GM06990 (cell line): ENCODE measurements around the gene SLC2A4.

Source experiments
- DNase-seq: peaks from one replicate; pipeline ENCODE4 v3.0.0-alpha.2; 2011; ENCODE audit not compliant: insufficient read length; ENCODE audit errors: extremely low read depth
- H3K27me3 ChIP-seq: replicated peaks from 2 replicates; pipeline ENCODE4 v1.6.0; 2011; ENCODE audit warnings: low read length; ENCODE audit not compliant: control insufficient read depth, insufficient read depth
- H3K36me3 ChIP-seq: 2 replicates; pipeline ENCODE4 v1.5.1; 2011; ENCODE audit warnings: low read length; ENCODE audit not compliant: control insufficient read depth, insufficient read depth
- H3K4me3 ChIP-seq: replicated peaks from 2 replicates; pipeline ENCODE4 v1.5.1; 2011; ENCODE audit warnings: low read depth, mild to moderate bottlenecking, control low read depth, low read length
- CTCF ChIP-seq: IDR thresholded peaks from 2 replicates; pipeline ENCODE4 v1.5.1; 2011; ENCODE audit warnings: low read length, control low read depth, mild to moderate bottlenecking, inconsistent platforms; ENCODE audit not compliant: insufficient read depth, poor library complexity, severe bottlenecking

Gene SLC2A4

GRCh38 chr17:7281074-7281952 is at the start of gene SLC2A4:
Gene SLC2A4 (plus strand): TSS chr17:7281718. CDS start chr17:7281935, 217 bp downstream.
- no peaks in the 10 kb centered on the region for H3K27me3 ChIP-seq
- peak within 1 kb of the TSS; percentile 58 for H3K4me3 ChIP-seq
- no peaks in the 10 kb centered on the region for H3K36me3 ChIP-seq
- DNase-seq: peak; percentile 89
- TF ChIP-seq CTCF: no peak

GRCh38 chr17:7232114-7232513 is 49.4 kb upstream of the SLC2A4 start:
- no peak for TF ChIP-seq CTCF
- H3K36me3 ChIP-seq: peaks cover 37% of the 10 kb centered on the region
- no peak for DNase-seq
- H3K4me3 ChIP-seq: no peak overlapping the region
- no peaks in the 10 kb centered on the region for H3K27me3 ChIP-seq

- H3K27me3 ChIP-seq: no peaks in the 10 kb centered on the region
- peak overlapping the region; percentile 65 for H3K4me3 ChIP-seq
- TF ChIP-seq CTCF: no peak
- peaks cover 31% of the 10 kb centered on the region for H3K36me3 ChIP-seq
- no peak for DNase-seq
Measured at GRCh38 chr17:7233701-7234082, 47.8 kb upstream of the SLC2A4 start.

GRCh38 chr17:7234083-7234951 is 47.2 kb upstream of the SLC2A4 start, which contains the start of gene DVL2:
Gene DVL2 (minus strand): TSS chr17:7234517. CDS start chr17:7234262, 255 bp downstream.
- peaks cover 28% of the 10 kb centered on the region for H3K36me3 ChIP-seq
- no peaks in the 10 kb centered on the region for H3K27me3 ChIP-seq
- TF ChIP-seq CTCF: no peak
- peak; percentile 92 for DNase-seq
- peak within 1 kb of the TSS; percentile 65 for H3K4me3 ChIP-seq

GRCh38 chr17:7235693-7236665 is 45.5 kb upstream of the SLC2A4 start:
- DNase-seq: no peak
- Histone ChIP-seq H3K36me3 (peaks cover 18% of the 10 kb centered on the region), H3K27me3 (no peaks in the 10 kb centered on the region), H3K4me3 (no peak overlapping the region)
- no peak for TF ChIP-seq CTCF
